Measurements from ENCODE around the gene TRIM46.

DNA sequence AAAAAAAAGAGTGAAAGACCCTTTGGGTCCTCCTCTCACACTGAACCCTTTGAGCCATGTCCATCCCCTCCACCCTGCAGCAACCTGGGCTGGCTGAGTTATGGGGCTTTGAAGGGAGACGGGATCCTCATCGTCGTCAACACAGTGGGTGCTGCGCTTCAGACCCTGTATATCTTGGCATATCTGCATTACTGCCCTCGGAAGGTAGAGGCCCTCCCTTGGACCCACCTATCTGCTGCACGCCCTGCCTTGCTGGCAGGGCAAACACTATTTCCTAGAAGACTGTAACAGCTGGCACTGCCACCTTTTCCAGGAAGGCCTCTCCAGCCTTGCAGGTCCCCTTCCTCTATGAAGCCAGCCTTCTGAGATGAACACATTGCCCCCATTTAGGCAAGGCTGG, 36.9 kb upstream of the TRIM46 start:
- TF ChIP-seq CTCF (IDR thresholded peaks at IDR 0.05 in 2 of 3, conservative IDR thresholded peaks at IDR 0.05 in 1 of 3; ENCODE audit: borderline replicate concordance in 1 of 3, insufficient read depth in 1 of 3, low read depth in 2 of 3, low read length in 2 of 3): no peak
- TF ChIP-seq POLR2A (IDR thresholded peaks at IDR 0.05; ENCODE audit: borderline replicate concordance, extremely low read depth, insufficient read depth, insufficient read length): no peak
- no peak for TF ChIP-seq SP1 (IDR thresholded peaks at IDR 0.05; ENCODE audit: low read depth)
- TF ChIP-seq, protein P1, sequence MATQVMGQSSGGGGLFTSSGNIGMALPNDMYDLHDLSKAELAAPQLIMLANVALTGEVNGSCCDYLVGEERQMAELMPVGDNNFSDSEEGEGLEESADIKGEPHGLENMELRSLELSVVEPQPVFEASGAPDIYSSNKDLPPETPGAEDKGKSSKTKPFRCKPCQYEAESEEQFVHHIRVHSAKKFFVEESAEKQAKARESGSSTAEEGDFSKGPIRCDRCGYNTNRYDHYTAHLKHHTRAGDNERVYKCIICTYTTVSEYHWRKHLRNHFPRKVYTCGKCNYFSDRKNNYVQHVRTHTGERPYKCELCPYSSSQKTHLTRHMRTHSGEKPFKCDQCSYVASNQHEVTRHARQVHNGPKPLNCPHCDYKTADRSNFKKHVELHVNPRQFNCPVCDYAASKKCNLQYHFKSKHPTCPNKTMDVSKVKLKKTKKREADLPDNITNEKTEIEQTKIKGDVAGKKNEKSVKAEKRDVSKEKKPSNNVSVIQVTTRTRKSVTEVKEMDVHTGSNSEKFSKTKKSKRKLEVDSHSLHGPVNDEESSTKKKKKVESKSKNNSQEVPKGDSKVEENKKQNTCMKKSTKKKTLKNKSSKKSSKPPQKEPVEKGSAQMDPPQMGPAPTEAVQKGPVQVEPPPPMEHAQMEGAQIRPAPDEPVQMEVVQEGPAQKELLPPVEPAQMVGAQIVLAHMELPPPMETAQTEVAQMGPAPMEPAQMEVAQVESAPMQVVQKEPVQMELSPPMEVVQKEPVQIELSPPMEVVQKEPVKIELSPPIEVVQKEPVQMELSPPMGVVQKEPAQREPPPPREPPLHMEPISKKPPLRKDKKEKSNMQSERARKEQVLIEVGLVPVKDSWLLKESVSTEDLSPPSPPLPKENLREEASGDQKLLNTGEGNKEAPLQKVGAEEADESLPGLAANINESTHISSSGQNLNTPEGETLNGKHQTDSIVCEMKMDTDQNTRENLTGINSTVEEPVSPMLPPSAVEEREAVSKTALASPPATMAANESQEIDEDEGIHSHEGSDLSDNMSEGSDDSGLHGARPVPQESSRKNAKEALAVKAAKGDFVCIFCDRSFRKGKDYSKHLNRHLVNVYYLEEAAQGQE (IDR thresholded peaks at IDR 0.05; ENCODE audit: low read depth): no peak
- TF ChIP-seq, protein P2, sequence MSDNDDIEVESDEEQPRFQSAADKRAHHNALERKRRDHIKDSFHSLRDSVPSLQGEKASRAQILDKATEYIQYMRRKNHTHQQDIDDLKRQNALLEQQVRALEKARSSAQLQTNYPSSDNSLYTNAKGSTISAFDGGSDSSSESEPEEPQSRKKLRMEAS (IDR thresholded peaks at IDR 0.05): no peak
- no peak for TF ChIP-seq ZBTB33 (IDR thresholded peaks at IDR 0.05; ENCODE audit: extremely low read depth, insufficient replicate concordance, low read length)
- TF ChIP-seq ATF3 (IDR thresholded peaks at IDR 0.05): no peak
- TF ChIP-seq POLR2AphosphoS5 (IDR thresholded peaks at IDR 0.05; ENCODE audit: low read depth, low read length): no peak
- TF ChIP-seq SIN3A (IDR thresholded peaks at IDR 0.05; ENCODE audit: low read depth): no peak
- no peak for TF ChIP-seq CEBPB (IDR thresholded peaks at IDR 0.05; ENCODE audit: low read depth)
- no peak for TF ChIP-seq YY1 (IDR thresholded peaks at IDR 0.05; ENCODE audit: extremely low read depth, insufficient replicate concordance, low read depth, low read length)
